Activated T-cell treated with anti-CD3 and anti-CD28 coated beads, Interleukin-2, amount 50 U/mL, for 24 hours (primary cell): ENCODE results near the gene ADRB1.

Source experiments
- DNase-seq: peaks from one replicate; pipeline ENCODE4 v3.0.0-alpha.2; 2020
- H3K27ac Mint-ChIP-seq: 2 replicates; pipeline ENCODE4 v1.8.0; 2020; ENCODE audit warnings: mild to moderate bottlenecking, mixed read lengths
- H3K27me3 Mint-ChIP-seq: 2 replicates; pipeline ENCODE4 v1.8.0; 2020; ENCODE audit warnings: mixed read lengths
- H3K36me3 Mint-ChIP-seq: 2 replicates; pipeline ENCODE4 v1.8.0; 2020; ENCODE audit warnings: low read depth, mixed read lengths
- H3K4me1 Mint-ChIP-seq: 2 replicates; pipeline ENCODE4 v1.8.0; 2020; ENCODE audit warnings: low read depth, mixed read lengths
- H3K4me3 Mint-ChIP-seq: 2 replicates; pipeline ENCODE4 v1.8.0; 2020; ENCODE audit warnings: mild to moderate bottlenecking, moderate library complexity, mixed read lengths
- H3K9me3 Mint-ChIP-seq: 2 replicates; pipeline ENCODE4 v1.8.0; 2020; ENCODE audit warnings: mixed read lengths

Gene ADRB1

GRCh38 chr10:114081911-114082583 lies 38.4 kb downstream of the ADRB1 start:
- DNase-seq = no peak
- H3K27me3 Mint-ChIP-seq = no peaks in the 10 kb centered on the region
- no peaks in the 10 kb centered on the region for H3K4me1 Mint-ChIP-seq

DNA sequence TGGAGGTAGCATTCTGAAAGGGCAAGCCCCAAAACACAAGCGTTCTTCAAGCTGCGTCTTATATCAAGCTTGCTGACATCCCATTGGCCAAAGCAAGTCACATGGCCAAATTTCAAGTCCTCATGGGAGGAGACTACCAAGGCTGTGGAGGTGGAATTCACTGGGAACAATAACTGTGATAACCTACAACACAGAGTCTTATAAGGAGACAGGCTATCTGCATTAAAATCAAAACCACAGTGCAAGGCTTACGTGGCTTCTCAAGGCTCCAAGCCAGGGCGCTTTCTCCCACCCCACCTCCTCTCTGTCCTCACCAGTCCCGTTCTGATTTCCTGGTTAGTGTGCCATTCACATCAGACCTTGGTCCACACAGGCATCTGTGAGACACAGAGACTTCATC lies 39.4 kb downstream of the ADRB1 start:
- no peak for DNase-seq
- no peaks in the 10 kb centered on the region for H3K36me3 Mint-ChIP-seq
- no peaks in the 10 kb centered on the region for H3K4me1 Mint-ChIP-seq
- no peaks in the 10 kb centered on the region for H3K9me3 Mint-ChIP-seq
- H3K4me3 Mint-ChIP-seq = no peak overlapping the region
- no peak overlapping the region for H3K27ac Mint-ChIP-seq
- H3K27me3 Mint-ChIP-seq = no peaks in the 10 kb centered on the region

More at GRCh38 chr10:114081911-114082583, 38.4 kb downstream of the ADRB1 start:
- Mint-ChIP-seq H3K9me3 (no peaks in the 10 kb centered on the region), H3K36me3 (no peaks in the 10 kb centered on the region), H3K27ac (no peak overlapping the region), H3K4me3 (no peak overlapping the region)

DNA sequence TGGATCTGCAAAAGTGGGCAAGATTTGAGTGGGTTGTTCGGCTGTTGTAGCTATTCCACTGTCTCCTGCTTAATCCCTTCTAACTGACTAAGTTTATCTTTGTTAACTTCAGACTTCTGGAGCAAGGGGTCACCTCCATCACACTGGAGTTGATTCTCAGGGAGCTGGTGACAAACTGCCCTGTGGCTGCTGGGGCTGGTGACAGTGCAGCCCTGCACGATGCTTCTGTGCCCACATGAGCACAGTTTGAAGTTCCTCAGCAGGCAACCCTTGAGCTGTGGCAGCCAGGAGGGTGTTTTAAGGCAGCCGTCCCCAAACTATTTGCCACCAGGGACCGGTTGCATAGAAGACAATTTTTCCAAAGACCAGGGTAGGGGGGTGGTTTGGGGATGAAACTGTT lies 40.5 kb downstream of the ADRB1 start:
- Mint-ChIP-seq H3K4me1 (no peaks in the 10 kb centered on the region), H3K27ac (no peak overlapping the region), H3K9me3 (no peaks in the 10 kb centered on the region), H3K36me3 (no peaks in the 10 kb centered on the region), H3K4me3 (no peak overlapping the region), H3K27me3 (no peaks in the 10 kb centered on the region)
- no peak for DNase-seq

DNA sequence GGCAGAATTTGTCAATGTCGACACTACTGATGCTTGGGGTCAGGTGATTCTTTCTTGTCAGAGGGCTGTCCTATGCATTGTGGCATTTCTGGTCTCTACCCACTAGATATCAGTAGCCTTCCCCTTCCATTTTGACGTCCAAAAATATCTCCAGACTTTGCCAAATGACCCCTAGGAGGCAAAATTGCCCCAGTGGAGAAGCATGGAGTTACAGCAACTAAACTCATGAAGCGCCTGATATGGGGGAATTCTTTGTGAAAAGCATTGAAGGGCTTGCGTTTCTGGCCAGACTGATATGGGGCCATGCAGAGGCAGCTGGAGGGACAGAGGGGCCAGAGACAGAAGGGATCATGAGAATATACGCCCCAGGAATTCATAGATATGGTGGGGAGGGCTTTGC lies 43.6 kb downstream of the ADRB1 start:
- DNase-seq = no peak
- H3K36me3 Mint-ChIP-seq = no peaks in the 10 kb centered on the region
- no peaks in the 10 kb centered on the region for H3K9me3 Mint-ChIP-seq
- H3K27ac Mint-ChIP-seq = no peak overlapping the region
- no peak overlapping the region for H3K4me3 Mint-ChIP-seq
- no peaks in the 10 kb centered on the region for H3K4me1 Mint-ChIP-seq
- H3K27me3 Mint-ChIP-seq = no peaks in the 10 kb centered on the region

DNA sequence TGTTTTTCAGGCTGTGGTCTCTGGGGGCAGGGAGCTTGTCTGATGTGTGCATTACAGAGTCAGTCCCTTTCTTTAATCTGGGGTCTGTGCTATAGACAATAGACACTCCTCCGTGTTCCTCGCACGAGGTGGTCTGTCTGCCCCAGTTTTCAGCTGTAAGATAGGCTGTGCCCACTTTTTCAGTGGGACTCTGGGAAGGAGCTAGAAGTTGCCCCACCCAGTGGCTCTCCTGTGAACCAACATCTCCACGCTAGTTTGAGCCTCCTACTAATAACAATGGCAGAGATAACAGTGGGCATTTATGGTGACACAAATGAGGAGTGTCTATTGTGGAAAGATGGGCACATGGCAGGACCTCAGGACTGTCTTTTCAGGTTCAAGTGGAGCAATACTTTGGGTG lies 44.0 kb downstream of the ADRB1 start:
- H3K36me3 Mint-ChIP-seq = no peaks in the 10 kb centered on the region
- no peaks in the 10 kb centered on the region for H3K9me3 Mint-ChIP-seq
- no peak for DNase-seq

DNA sequence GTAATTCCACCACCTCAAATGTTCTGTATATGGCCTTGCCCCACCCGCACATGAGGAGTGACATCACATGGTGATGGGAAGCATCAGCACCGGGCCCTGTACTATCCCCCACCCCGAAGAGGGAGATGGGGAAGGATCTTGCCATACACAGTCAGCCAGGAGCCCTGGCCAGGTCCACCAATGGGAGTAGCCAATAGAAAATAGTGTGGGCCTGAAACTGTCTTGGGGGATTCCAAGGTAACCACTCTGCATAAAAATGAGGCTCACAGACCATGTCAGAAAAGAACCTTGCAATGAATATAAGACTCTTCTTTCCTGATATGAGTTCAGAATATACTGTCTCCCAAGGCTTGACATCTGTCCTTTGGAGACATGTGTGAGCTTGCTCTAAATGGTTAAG lies 51.1 kb downstream of the ADRB1 start:
- Mint-ChIP-seq H3K4me1 (peaks cover 27% of the 10 kb centered on the region), H3K4me3 (no peak overlapping the region), H3K36me3 (no peaks in the 10 kb centered on the region), H3K27ac (no peak overlapping the region), H3K27me3 (peaks cover 14% of the 10 kb centered on the region), H3K9me3 (no peaks in the 10 kb centered on the region)
- DNase-seq = no peak

More for the DNA sequence above, 44.0 kb downstream of the ADRB1 start:
- no peak overlapping the region for H3K4me3 Mint-ChIP-seq
- no peaks in the 10 kb centered on the region for H3K27me3 Mint-ChIP-seq
- H3K27ac Mint-ChIP-seq = no peak overlapping the region
- no peaks in the 10 kb centered on the region for H3K4me1 Mint-ChIP-seq

- Mint-ChIP-seq H3K27me3 (peaks cover 24% of the 10 kb centered on the region), H3K36me3 (no peaks in the 10 kb centered on the region), H3K27ac (no peak overlapping the region), H3K9me3 (no peaks in the 10 kb centered on the region), H3K4me1 (peaks cover 36% of the 10 kb centered on the region), H3K4me3 (no peak overlapping the region)
- DNase-seq = no peak
Observed at GRCh38 chr10:114095559-114096337, 52.1 kb downstream of the ADRB1 start.
